HG03280 (cell line): ENCODE results near the gene CACNA2D3.

Experiments used
- ATAC-seq: cut with Tn5 transposase; IDR thresholded peaks from one replicate; pipeline ENCODE4 v1.9.1; 2021; ENCODE audit warnings: mild to moderate bottlenecking, moderate library complexity; ENCODE audit not compliant: unreplicated experiment

Gene CACNA2D3

DNA sequence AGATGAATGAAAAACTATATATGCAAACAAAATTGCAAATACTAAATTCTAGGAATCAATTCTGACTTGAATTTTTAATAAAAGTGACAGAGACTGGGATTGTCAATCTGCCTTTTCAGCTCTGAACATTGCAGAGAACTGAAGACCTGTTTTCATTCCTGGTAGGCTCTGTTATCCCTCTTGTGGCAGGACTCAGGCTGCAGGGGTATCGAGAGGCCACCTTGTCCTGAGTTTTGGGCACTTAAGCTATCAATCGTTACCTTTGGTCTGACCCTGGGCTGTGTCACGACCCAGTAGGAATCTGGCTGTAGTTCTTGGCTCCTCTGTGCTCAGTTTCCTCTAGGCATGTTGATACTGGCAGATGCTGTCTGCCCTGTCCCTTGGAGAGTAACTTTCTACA, 238.0 kb downstream of the CACNA2D3 start:
- no peak for ATAC-seq

DNA sequence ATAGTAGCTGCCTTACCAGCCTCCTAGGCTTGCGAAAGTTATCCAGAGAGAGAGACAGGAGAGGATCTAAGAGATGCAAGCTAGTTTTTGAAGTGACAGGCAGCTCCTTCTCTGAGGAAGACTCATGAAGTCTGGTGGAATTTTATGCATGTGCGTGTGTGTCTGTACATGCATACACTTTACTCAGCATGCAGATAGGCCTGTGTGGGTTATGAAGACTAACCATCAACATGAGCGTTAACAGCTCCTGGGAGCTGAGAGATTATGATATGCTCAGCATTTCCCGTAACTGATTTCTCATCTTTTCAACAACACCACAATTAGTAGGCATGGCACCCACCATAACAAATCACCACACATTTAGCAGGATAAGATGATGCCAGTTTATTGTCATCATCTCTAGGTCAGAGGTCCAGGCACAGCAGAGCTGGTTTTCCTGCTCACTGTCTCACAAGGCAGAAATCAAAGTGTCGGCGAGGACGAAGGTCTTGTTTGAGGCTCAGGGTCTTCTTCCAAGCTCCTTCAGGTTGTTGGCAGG, 239.5 kb downstream of the CACNA2D3 start:
- ATAC-seq = no peak

- ATAC-seq = no peak
These were observed 243.8 kb downstream of the CACNA2D3 start for GRCh38 chr3:54366007-54366750.

- no peak for ATAC-seq
These were observed 244.5 kb downstream of the CACNA2D3 start for GRCh38 chr3:54366839-54367238.

GRCh38 chr3:54372232-54372631, 249.9 kb downstream of the CACNA2D3 start:
- ATAC-seq = no peak

DNA sequence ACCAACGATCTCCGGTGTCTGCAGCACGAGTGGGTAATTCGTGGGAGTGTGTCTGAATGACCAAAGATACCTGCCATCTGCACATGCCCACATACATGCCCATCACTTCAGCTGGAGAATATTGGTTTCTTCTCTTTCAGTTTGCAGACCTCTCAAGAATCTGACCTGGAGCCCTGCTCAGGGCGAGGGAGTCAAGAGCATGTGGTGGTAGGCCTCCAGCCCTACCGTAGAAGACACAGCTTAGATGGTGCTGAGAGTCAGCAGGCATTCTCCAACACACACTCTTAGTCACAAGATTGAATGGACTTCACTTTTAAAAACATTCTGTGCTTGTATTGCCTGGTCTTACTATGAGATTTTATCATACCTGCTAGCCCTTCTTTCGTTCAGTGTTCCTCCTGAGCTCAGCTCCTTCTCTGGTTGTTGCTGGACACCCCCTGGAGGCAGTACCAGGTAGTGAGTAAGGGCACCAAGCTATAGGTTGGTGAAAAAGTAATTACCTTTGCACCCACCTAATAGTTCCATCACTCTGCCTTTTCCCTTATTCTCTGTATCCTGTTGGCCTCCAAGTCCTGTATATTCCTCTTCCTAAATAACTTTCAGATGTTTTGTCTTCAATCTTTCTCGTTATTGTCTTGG, 252.0 kb downstream of the CACNA2D3 start:
- no peak for ATAC-seq

DNA sequence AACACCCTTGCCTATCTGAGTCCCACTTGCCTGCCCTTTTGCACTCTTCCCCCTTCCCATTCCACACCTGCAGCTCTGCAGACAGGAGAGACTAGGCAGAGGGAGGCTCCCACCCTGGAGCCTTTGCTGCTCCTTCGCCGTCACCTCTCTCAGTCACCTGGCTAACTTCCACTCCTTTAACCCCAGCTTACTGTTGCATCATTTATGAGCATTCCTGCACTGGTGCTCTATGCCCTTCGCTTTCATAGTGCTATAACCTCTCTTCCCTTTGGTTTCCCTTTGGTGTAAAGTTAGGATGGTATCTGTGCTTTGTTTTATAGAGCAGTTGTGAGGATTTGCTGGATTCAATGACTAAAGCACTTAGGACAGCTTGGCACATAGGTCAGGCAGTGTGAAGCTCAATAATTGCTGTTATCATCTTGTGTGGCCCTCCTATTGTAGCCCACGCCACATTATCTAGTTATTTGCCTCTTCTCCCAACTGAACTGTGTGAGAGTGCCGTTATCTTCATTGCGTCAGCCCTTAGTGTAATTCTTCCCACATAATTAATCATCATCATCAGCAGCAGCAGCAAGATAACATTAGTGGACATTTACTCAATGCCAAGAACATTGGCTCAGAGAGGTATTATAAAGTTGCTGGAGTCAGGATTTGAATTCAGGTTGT, 253.9 kb downstream of the CACNA2D3 start:
- ATAC-seq = no peak

- ATAC-seq = no peak
These were observed 254.7 kb downstream of the CACNA2D3 start for GRCh38 chr3:54376939-54377578.

DNA sequence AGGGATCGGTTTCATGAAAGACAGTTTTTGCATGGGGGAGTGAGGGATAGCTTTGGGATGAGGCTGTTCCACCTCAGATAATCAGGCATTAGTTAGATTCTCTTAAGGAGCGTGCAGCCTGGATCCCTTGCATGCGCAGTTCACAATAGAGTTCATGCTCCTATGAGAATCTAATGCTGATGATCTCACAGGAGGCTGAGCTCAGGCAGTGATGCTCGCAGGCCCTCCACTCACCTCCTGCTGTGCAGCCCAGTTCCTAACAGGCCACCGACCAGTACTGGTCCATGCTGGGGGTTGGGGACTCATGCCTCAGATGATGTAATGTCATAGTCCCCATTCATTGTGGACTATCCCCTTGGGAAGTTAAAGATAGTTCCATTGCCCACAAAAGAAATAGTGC, 255.8 kb downstream of the CACNA2D3 start:
- no peak for ATAC-seq

- no peak for ATAC-seq
These were observed 261.9 kb downstream of the CACNA2D3 start for GRCh38 chr3:54384279-54384678.

GRCh38 chr3:54390582-54390981, 268.2 kb downstream of the CACNA2D3 start:
- no peak for ATAC-seq

- ATAC-seq = no peak
These were observed 270.8 kb downstream of the CACNA2D3 start for GRCh38 chr3:54393150-54393549.

- ATAC-seq = no peak
These were observed 286.0 kb downstream of the CACNA2D3 start for GRCh38 chr3:54408328-54408727.

DNA sequence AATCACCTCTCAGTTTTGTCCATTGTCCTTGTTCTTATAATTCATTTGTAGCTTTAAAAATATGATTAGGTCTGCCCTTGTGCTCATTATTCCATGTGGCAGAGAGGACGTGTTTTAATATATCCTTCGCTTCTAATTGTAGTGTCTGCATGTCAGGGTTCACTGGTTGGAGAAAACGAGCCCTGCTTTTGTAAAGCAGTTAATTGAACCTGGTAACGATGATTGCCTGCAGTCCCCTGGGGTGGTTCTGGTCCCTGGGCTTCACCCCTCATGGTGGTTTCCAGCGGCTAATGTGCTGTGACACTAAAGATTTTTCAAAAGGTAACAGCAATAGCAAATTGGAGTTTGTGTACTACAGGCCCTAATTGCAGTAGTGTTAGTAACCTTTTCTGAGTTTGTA, 299.6 kb downstream of the CACNA2D3 start:
- no peak for ATAC-seq

- no peak for ATAC-seq
These were observed 301.9 kb downstream of the CACNA2D3 start for GRCh38 chr3:54424292-54424691.

DNA sequence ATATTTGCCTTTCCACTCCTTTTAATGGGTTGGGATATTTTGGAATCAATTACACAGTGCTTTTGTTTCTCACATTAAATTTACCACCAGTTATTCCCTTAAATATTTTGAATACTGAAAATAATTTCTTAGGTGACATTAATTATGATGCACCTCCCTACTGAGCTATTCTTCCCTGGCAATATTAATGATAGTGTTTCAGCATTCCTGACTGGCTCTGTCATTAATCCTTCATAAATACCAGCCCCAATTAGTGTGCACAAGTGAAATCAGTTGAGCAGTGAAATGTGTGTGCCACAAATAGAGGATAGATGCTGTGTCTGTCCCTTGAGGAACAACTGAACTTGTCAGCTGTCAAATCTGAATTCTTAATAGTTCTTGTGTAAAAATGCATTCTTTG, 304.0 kb downstream of the CACNA2D3 start:
- ATAC-seq = no peak

GRCh38 chr3:54427501-54427900, 305.1 kb downstream of the CACNA2D3 start:
- no peak for ATAC-seq

GRCh38 chr3:54427941-54428871, 305.9 kb downstream of the CACNA2D3 start:
- no peak for ATAC-seq

DNA sequence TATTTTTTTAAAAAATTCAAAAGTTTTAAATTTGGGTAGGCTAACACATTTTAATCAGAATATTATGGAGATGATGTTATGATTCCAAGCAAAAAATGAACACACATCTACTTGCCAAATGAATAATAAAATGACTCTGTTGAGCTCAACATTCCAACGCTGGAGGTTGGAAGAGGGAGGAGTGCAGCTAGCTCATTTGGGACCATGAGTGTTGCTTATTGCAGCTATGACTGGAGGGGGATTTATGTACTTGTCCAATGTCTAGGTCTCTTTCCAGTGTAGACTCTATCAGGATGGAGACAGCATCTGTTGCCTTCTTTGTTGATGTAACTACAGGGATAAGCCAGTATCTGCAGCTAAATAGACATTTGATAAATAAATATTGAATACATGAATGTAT, 310.6 kb downstream of the CACNA2D3 start:
- ATAC-seq = no peak

DNA sequence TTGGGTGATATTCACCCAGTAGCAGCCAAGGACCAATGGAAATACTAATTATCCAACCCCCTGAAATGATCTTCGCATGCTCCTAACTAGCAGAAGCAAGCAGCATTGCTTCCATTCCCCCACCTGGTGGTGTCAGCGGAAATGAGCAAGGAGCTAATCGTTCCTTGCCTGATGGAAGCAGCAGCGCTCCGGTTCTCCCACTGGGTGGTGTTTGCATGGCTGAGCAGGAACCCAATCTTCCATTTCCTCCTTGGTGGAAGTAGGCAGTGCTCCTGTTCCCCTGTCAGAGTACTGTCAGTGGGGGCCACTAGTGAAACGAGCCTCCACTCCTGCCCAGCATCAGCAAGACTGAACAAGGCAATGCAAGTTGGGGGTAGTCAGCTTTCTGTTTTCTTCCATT, 311.5 kb downstream of the CACNA2D3 start:
- no peak for ATAC-seq
